HG03175 (cell line): ENCODE data around the gene MBP.

Source experiments
- ATAC-seq: cut with Tn5 transposase; IDR thresholded peaks from one replicate; pipeline ENCODE4 v1.9.1; 2021; ENCODE audit warnings: mild to moderate bottlenecking, moderate library complexity; ENCODE audit not compliant: unreplicated experiment

The MBP gene

GRCh38 chr18:77115192-77115953 is 17.2 kb downstream of the MBP start:
- peak; percentile 3 for ATAC-seq

DNA sequence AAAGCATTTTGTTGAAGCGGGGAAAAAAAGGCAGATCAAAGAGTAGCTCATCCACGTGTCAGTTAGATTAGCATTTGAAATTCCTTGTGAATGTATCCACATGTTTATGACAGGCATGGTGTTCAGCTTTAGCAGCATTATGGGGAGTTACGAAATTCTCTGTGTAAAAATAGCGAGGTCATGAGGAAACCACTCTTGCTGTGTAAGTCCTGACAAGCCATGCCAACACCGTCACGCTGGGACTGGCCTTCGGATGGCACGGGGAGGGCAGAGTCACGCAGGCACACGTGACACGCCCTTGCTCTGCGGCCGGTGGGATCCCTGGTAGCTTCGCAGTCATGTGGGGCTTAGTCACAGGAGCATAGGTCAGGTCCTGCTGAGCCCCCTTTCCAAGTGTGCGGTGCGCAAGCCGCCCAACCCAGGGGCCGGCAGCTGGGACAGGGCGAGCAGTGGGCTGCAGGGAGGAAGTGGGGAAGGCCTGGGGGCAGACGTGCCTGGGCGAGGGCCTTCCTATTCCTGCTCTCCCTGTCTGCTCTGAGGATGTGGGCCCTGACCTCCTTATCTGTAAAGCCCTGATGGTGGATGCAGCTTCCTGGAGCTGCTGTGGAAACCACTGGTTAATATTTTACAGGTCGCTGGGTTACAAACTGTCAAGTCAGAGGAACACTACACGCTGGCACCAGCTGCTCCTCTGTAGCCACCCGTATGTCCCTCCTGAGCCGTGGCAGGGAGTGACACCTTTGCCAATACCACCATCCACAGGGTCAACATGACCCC is 18.0 kb downstream of the MBP start:
- peak; percentile 98 for ATAC-seq

DNA sequence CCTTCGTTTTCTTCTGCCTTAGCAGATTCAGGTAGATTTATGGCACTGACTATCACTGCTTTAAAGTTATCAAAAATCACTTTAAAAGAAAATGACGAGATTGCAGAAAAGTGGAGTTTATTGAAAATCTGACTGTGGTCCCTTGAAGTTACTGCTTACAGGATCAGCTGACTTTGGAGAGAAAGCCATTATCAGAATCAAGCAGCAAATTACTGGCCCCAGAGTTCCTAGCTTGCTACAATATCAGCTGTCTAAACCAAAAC is 18.5 kb downstream of the MBP start:
- no peak for ATAC-seq

DNA sequence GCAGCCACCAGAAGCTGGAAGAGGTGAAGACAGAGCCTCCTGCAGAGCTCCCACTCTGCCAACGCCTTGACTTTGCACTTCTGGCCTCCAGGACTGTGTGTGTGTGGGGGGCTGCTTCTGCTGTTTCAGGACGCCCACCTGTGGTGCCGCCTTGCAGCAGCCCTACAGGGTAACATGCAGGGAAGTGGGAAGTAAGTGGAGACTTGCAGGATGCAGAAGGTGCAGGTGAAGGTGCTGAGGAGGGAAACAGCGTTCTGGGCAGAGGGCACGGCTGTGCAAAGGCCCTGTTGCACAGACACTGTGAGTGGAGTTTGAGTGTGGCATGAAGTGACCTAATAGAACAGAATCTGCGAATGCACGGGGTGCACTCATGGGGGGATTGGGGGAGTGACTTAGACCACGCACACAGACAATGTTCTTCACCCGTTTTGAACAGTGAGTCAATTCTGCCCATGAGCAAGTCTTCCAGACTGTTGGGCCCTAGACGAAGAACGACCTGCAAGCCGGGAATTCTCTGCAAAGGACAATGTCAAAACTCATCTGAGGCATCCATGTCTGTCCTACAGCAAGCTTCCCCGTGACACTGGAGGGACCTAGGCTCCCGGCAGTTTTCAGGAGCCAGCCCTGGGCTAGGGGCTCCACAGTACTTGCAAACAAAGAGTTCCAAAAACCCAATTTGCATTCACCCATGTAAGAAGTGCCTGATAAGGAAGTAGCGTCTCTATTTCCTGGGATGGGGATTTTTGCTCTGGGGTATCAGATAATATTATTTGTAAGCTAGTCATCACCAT is 19.0 kb downstream of the MBP start:
- no peak for ATAC-seq

- ATAC-seq = no peak
Observed at GRCh38 chr18:77112747-77113092, 19.9 kb downstream of the MBP start.

DNA sequence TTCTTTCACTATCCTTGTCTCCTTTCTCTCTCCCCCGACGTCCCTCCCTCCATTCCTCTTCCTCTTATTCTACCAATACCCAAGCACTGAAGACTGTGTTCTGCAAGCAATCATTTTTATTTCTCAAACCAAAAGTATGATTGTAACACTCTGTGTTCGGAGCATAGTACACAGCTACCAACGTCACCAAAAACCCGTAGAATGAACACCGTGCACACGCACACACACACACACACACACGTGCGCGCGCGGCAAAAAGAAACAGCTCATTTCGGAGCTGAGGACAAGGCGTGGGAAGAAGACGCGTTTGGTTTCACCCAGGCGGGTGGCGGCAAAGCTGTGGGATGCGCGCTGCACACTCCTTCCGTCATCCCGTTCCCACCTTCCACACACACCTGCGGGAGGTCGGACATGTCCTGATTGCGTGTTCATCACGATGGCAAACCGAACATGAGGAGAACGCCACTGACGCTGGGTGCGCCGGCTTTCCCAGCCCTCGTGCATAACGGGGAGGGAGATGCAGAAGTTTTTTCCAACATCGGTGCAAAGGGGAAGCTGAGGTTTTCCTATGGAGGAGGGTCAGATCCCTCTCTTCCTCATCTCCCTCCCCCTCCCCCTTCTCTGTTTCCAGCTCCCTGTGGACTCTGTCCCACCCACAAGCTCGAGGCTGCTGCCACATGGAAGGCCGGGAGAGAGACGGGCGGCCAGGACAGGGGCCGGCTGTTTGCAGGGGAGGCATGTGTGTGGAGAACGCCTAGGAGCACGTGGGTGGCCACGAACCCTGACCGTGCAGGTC is 20.4 kb downstream of the MBP start:
- ATAC-seq = no peak

DNA sequence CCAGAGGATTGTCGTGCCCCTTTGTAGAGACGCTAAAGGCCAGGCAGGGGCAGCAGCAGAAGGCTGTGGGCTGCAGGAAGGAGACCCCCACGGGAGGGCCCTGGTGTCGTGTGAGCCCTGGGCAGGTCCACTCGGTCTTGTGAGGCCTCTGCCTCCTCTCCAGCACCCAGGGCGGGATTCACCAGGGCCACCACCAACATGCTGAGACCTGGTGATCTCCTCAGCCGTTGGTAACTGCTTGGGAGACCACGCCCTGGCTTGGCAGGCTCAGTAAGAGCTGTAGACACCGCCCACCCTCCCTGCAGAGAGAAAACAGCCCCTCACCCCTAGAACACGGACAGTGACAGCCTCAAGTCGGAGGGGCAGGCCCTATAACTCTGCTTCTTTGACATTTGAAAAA is 21.1 kb downstream of the MBP start:
- no peak for ATAC-seq

- no peak for ATAC-seq
Observed at GRCh38 chr18:77110936-77111335, 21.6 kb downstream of the MBP start.

DNA sequence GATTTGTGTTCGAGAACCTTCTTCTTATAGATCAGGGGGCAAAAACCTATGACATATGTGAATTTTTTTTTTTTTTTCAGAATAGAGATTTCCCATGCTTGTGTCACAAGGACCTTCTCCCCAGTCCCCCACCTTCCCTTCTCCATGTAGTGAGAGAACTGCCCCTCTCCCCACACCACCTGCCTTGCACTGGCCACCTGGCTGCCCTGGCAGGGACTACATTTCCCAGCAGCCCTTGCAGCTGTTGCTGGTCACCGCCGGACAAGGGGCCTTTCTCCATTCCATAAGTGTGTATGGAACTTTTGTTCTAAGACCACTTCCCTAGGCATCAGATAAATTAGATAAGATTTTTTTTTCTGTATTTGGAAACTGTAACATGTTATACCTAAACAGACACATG is 22.2 kb downstream of the MBP start:
- no peak for ATAC-seq

DNA sequence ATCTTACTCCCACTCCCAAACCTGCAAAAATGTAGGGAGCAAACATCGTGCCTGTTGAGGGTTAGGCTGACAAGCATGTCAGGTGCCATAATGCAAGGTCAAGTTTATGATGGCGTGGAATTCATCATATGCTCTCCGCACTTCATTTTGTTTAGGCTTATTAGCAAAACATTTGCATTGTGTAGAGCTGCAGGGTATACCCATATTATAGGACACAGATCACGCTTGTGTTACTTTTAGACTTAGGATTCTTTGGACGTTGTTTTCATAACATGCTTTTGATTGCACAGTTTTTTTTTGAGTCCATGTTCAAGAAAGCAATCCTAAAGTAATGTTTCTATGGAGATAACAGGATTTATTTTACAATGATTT is 22.9 kb downstream of the MBP start:
- no peak for ATAC-seq

GRCh38 chr18:77108821-77109647 is 23.5 kb downstream of the MBP start:
- no peak for ATAC-seq

DNA sequence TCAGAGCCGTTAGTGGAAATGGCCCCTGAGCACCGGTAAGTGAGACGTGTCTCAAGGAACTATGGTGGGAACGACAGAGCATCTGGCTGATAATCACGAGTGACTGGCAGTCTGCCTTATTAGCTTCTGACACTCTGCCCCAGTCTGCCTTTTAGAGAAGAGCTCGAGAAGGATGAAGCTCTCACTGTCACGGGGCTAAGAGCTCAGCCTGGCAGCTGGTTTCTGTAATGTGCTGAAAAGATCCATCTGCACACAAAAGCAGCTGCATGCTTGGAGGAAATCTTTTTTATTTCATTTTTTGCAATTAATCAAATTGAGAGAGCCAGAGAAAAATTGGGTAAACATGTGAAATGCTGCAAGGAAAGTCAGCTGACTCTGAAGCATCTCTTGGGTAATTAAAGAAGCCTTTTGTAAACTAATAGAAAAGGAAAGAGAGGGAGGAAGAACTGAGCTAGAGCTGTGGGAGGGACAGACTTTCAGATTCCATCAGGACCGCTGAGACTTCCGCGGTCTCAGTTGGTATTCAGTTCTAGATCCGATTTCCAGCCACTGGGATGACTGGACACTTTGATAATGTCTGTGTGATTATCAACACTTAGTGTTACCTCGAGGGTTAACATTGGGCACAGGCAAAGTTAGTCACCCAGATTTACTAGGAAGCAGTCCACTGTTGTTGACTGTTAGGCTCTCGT is 24.4 kb downstream of the MBP start:
- ATAC-seq = peak; percentile 61

DNA sequence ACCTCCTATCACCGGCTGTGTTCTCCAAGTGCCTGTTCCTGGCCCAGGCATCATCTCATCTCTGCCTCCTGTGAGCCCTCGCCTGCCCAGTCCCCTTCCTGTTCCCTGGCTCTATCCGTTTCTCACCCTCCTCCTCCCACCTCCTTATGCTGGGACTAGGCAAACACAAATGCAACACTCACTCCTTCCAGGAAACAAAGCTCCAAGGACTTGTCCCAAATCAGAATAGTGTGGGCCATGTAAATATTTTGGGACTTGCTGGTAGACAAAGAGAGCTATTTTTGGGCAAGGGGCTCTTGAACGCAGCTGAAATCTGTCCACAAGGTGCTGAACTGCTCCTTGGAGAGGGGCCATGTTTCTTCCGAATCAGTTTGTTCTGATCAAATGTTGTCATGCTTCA is 25.3 kb downstream of the MBP start:
- ATAC-seq = no peak

GRCh38 chr18:77106331-77106730 is 26.3 kb downstream of the MBP start:
- ATAC-seq = no peak

GRCh38 chr18:77105680-77106079 is 26.9 kb downstream of the MBP start:
- ATAC-seq = no peak

DNA sequence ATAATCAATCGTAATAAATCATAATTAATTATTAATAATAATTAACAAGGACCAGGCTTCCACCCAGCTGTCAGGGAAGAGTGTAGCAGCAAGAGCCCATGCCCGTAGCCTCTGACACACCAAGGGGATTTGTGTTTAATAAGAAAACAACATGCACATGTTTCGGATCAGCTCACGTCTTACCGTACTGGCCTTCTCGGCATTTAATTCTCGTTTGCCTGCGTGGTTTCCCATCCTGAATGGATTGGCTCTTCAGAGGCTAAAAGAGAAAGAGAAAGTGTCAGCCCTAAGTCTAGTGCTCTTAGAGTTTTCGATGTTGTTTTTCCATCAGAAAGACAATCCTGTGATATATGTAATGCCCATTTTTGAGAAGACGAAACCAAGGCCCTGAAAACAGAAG is 27.6 kb downstream of the MBP start:
- no peak for ATAC-seq

DNA sequence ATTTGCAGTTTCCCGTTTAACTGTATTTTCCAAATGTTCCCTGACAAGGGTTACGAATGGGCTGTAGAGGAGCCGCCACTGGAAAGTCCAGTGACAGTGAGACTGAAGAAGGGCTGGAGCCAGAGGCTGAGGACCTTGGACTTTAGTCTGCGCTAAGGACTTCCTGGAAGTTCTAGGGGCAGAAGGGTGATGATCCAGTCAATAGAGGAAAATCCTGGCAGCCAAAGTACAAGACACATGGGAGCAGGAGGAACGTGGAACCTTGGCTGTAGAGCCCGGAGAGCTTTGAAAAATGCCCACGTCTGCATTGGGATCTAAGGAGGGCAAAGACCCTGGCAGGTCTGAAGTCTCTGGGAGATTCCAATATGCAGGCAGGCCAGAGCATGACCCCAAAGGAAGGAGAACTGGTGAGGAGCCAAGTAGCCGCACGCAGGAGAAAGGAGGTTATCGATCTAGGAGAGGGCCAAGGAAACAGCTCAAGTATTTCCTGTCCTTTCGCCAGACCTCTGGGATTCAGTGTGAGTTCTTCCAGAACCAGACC is 28.5 kb downstream of the MBP start:
- no peak for ATAC-seq

DNA sequence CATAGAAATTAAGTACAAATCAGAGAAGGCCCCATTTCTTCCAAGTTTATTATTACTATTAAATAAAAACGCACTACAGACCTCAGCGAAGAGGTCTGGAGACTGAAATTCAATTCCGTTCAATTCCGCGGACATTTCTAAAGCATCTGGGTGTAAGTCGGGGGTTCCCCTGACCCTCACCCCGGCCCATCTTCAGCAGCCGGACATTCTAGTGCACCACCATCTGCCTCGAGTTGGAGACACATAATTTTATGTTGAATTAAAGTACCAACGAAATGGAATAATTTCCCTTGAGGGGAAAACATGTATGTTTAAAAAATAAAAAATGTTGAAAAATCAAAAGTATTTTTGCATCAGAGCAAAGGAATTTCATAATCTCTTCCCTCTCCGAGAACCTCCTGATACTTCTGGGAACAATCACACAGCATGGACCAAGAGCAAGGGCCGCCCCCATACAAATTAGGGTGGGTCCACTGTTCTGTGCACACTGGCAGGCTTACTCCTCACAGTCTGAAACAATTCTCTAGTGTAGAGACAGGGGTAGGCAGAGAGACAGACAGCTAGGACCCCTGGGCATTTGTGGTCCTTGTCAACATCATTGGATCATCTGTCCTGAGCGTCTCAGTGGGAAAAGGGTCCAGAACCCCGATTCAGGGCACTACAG is 29.3 kb downstream of the MBP start:
- ATAC-seq = no peak
